ENCODE data around the gene RNF41. TPM values are rescaled to one million over a fixed set of nuclear protein-coding genes. Genes with fewer than 3 reads are reported as not detected.

The RNF41 gene
- total and polyA plus RNA-seq, 2 donors (not counting 3 experiments of a cell fraction or from before 2014, with no cell fraction given): 88.3 to 203 TPM

DNA sequence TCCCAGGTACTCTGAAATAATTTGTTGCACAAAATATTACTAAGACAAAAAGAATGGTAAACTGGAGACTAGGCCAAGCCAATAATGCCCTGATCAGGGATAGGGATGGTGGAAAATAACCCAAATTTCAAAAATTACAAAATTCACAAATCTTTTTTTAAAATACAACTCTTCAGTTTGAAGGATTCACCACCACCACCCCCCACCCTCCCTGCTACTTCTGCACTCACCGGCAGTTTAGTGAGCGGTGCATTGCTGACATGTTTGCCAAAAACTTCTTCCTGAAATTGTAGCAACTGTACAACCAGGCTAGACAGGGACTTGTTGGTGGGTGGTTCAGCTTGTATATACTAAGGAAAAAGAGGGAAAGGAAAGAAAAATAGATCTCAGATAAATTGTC, 34.8 kb downstream of the RNF41 start:
- POLR2A ChIA-PET: interaction anchor here (1.3 kb wide), 1 partner anchor 68 kb away, joined by 4 read pairs; no protein-coding TSS in a partner anchor
- Histone ChIP-seq H4K20me1 (replicated peaks; ENCODE audit: control insufficient read depth, extremely low read depth, insufficient read depth, low read length) (no peaks in the 10 kb centered on the region), H3K36me3 (ENCODE audit: control insufficient read depth in 2 of 2, extremely low read depth in 1 of 2, insufficient read depth in 2 of 2, low read length in 2 of 2) (peaks cover 10 to 11% of the 10 kb centered on the region in 2 experiments), H3K9me3 (replicated peaks; ENCODE audit: control insufficient read depth, insufficient read depth, low read length) (no peaks in the 10 kb centered on the region), H3K4me3 (replicated peaks in 1 of 3; ENCODE audit: insufficient read depth in 1 of 3, low read depth in 1 of 3, low read length in 3 of 3) (no peak overlapping the region), H2AFZ (ENCODE audit: low read depth, low read length) (no peak overlapping the region), H3K27ac (ENCODE audit: insufficient read depth, low read depth, low read length) (no peak overlapping the region), H3K27me3 (ENCODE audit: control insufficient read depth in 2 of 2, insufficient read depth in 2 of 2, low read length in 2 of 2) (no peaks in the 10 kb centered on the region), H3K79me2 (ENCODE audit: control insufficient read depth, insufficient read depth, low read length) (peaks cover 33% of the 10 kb centered on the region), H3K4me2 (ENCODE audit: insufficient read depth, low read length) (no peak overlapping the region), H3K9me1 (replicated peaks; ENCODE audit: control insufficient read depth, extremely low read depth, insufficient read depth, low read length) (no peaks in the 10 kb centered on the region), H3K4me1 (ENCODE audit: control insufficient read depth, extremely low read depth, insufficient read depth, low read length) (peaks cover 20% of the 10 kb centered on the region), H3K9ac (replicated peaks; ENCODE audit: extremely low read depth, insufficient read depth, low read length) (no peak overlapping the region)
- dilution Hi-C loops (cut with MboI; ENCODE audit: extremely low pct_ligation_motif_present, low sequenced_read_pairs): no loop called here
- FAIRE-seq (no peak), DNase-seq (ENCODE audit: low read depth, low spot score) (no peak)
- CTCF ChIA-PET: interaction anchor here (4.3 kb wide), 1 partner anchor 66 kb away, joined by 236 read pairs; the partner anchor contains the start of genes RPL41 and ZC3H10
- BruUV-seq (replicated peaks): no TSS peak
- intact Hi-C loops (cut with micrococcal nuclease): no loop called here
- TF ChIP-seq, protein P1, sequence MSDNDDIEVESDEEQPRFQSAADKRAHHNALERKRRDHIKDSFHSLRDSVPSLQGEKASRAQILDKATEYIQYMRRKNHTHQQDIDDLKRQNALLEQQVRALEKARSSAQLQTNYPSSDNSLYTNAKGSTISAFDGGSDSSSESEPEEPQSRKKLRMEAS (IDR thresholded peaks at IDR 0.05; ENCODE audit: insufficient read depth, insufficient read length): no peak
- TF ChIP-seq JUN (IDR thresholded peaks at IDR 0.05; ENCODE audit: borderline replicate concordance, insufficient read depth, insufficient read length, low read depth) (no peak), POLR2A (IDR thresholded peaks at IDR 0.05; ENCODE audit: low read depth, low read length) (no peak), POLR2AphosphoS5 (IDR thresholded peaks at IDR 0.05; ENCODE audit: insufficient read depth, low read depth, low read length) (no peak), MYC (IDR thresholded peaks at IDR 0.05; ENCODE audit: low read depth, low read length) (no peak), FOS (IDR thresholded peaks at IDR 0.05; ENCODE audit: borderline replicate concordance, insufficient read depth, low read length) (no peak), EZH2 (IDR thresholded peaks at IDR 0.05; ENCODE audit: borderline replicate concordance, low read depth, low read length, severe bottlenecking) (no peak), GATA2 (IDR thresholded peaks at IDR 0.05; ENCODE audit: insufficient read depth, insufficient read length, low read depth, low read length) (no peak)
- TF ChIP-seq, protein P2, sequence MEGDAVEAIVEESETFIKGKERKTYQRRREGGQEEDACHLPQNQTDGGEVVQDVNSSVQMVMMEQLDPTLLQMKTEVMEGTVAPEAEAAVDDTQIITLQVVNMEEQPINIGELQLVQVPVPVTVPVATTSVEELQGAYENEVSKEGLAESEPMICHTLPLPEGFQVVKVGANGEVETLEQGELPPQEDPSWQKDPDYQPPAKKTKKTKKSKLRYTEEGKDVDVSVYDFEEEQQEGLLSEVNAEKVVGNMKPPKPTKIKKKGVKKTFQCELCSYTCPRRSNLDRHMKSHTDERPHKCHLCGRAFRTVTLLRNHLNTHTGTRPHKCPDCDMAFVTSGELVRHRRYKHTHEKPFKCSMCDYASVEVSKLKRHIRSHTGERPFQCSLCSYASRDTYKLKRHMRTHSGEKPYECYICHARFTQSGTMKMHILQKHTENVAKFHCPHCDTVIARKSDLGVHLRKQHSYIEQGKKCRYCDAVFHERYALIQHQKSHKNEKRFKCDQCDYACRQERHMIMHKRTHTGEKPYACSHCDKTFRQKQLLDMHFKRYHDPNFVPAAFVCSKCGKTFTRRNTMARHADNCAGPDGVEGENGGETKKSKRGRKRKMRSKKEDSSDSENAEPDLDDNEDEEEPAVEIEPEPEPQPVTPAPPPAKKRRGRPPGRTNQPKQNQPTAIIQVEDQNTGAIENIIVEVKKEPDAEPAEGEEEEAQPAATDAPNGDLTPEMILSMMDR (IDR thresholded peaks at IDR 0.05; ENCODE audit: extremely low read depth in 1 of 2, insufficient read depth in 1 of 2, low read depth in 1 of 2, low read length in 2 of 2): no peak

Measured in endothelial cell of umbilical vein (primary cell).